Measurements from ENCODE around the gene SPDYA.

The SPDYA gene

DNA sequence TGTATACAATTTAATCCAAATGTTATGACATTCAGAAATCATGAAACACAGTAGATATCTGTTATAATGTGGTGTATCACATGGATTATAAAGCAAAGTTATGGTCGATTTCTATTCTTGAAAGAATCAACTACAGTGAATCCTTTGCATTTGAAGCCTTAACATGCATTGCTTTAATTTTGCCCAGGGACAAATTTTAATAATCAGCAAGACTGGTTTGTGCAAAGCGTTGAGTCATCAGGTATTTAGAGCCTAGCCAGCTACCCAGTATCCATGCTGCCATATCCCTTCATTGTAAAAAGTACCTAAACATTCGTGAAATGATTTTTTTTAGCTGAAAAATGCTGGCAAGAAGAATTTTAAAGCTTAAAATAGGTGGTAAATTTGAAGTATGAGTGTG lies 8.9 kb upstream of the SPDYA start:
- TF ChIP-seq, protein P1, sequence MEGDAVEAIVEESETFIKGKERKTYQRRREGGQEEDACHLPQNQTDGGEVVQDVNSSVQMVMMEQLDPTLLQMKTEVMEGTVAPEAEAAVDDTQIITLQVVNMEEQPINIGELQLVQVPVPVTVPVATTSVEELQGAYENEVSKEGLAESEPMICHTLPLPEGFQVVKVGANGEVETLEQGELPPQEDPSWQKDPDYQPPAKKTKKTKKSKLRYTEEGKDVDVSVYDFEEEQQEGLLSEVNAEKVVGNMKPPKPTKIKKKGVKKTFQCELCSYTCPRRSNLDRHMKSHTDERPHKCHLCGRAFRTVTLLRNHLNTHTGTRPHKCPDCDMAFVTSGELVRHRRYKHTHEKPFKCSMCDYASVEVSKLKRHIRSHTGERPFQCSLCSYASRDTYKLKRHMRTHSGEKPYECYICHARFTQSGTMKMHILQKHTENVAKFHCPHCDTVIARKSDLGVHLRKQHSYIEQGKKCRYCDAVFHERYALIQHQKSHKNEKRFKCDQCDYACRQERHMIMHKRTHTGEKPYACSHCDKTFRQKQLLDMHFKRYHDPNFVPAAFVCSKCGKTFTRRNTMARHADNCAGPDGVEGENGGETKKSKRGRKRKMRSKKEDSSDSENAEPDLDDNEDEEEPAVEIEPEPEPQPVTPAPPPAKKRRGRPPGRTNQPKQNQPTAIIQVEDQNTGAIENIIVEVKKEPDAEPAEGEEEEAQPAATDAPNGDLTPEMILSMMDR (IDR thresholded peaks at IDR 0.05; ENCODE audit: extremely low read depth, missing control alignments) = no peak
- DNase-seq (ENCODE audit: low spot score) = no peak

DNA sequence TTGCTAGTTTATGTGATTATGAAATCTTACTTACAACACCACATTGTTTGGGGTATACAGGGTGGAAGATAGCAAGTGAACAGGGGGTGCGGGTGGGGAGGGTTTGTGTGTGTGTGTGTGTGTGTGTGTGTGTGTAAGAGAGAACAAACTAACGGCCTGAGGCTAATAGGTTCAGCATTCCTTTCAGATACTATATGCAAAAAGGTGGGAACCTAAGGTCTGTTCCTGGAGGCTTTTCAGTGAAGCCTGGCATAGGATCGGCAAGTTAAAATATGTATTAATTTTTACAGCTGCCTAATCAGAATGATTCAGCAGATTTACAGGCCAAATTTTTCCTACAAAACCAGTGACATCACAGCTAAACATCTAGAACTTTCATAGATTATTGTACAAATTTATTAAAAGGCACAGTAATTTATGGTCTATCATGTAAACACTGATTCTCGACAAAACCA lies 7.6 kb upstream of the SPDYA start:
- no peak for DNase-seq (ENCODE audit: low spot score)
- TF ChIP-seq, protein P1 (IDR thresholded peaks at IDR 0.05; ENCODE audit: extremely low read depth, missing control alignments) = no peak

DNA sequence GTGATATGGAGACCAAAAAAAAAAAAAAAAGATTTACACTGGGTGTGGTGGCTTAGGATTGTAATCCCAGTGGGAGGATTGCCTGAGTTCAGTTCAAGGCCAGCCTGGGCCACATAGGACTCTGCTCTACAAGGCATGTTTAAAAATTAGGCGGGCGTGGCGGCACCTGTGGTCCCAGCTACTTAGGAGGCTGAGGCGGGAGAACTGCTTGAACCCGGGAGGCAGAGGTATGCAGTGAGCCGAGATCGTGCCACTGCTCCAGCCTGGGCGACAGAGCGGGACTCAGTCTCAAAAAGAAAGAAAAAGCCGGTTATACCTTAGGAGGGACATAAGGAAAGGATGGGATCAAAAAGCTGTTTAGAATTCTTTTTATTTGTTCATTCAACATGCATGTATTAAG lies 707 bp upstream of the SPDYA start:
- DNase-seq (ENCODE audit: low spot score) = no peak
- TF ChIP-seq, protein P1 (IDR thresholded peaks at IDR 0.05; ENCODE audit: extremely low read depth, missing control alignments) = no peak

DNA sequence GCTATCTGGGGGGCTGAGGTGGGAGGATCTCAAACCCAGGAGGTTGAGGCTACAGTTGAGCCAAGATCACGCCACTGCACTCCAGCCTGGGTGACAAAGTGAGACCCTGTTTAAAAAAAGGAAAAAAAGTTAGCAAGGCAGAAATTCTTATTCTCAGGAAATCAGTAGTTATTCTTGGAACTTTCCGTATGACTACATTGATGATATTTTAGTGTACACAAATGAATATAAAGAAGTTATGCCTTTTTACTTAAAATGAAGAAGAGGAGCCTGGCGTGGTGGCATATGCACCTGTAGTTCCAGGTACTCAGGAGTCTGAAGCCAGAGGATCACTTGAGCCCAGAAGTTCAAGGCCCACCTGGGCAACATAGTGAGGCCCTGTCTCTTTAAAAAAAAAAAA lies 7.4 kb downstream of the SPDYA start:
- no peak for DNase-seq (ENCODE audit: low spot score)
- TF ChIP-seq, protein P1 (IDR thresholded peaks at IDR 0.05; ENCODE audit: extremely low read depth, missing control alignments) = no peak

DNA sequence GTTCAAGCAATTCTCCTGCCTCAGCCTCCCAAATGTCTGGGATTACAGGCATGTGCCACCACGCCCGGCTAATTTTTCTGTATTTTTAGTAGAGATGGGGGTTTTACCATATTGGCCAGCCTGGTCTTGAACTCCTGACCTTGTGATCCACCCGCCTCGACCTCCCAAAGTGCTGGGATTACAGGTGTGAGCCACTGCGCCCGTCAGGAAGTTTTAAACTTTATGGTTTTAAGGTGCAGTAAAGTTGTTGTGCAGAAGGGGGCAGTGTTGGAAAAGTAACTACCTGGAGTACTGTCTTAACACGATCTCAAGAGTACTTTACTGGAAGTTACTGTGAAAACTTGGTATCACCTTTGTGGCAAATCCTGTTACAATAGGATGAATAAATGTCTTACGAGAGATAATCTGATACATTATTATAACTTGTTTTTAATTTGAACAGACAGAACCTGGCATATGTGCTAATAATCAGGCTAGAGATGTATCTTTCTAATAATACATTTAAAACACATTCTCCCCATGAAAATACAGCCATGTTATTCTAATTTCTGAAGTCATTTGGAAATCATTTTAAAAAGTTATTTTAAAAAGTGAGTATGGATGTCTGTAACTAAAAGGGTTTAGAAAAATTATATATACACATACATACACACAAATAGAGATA lies 10.8 kb downstream of the SPDYA start:
- TF ChIP-seq, protein P1 (IDR thresholded peaks at IDR 0.05; ENCODE audit: extremely low read depth, missing control alignments) = peak; percentile 53
- DNase-seq (ENCODE audit: low spot score) = peak; percentile 41

DNA sequence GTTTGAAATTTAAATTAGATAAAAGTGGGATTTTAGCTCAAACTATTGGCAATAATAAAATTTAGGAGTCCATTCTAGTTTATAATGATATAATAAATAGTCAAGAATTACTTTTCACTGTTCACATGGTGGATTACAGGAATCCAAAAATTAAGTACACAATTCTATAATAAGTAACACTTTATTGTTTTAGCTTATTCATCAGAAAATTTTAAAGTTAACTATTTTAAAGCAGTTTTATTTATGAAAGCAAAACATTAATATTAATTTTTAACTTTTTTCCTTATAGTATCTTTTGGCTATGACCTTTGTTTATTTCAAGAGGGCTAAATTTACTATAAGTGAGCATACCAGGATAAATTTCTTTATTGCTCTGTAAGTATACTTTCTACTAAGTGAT lies 11.4 kb downstream of the SPDYA start:
- DNase-seq (ENCODE audit: low spot score) = no peak
- TF ChIP-seq, protein P1 (IDR thresholded peaks at IDR 0.05; ENCODE audit: extremely low read depth, missing control alignments) = no peak

DNA sequence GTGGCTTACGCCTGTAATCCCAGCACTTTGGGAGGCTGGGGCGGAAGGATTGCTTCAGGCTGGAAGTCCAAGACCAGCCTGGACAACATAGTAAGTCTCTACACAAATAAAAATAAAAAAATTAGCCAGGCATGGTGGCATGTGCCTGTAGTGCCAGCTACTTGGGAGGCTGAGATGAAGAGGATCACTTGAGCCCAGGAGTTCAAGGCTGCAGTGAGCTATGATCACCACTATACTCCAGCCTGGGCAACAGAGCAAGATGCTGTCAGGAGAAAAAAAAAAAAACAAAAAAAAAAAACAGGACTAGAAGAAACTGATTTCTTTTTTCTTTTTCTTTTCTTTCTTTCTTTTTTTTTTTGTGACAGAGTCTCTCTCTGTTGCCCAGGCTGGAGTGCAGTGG lies 13.6 kb downstream of the SPDYA start:
- no peak for DNase-seq (ENCODE audit: low spot score)
- TF ChIP-seq, protein P1 (IDR thresholded peaks at IDR 0.05; ENCODE audit: extremely low read depth, missing control alignments) = no peak
